Neutrophil (primary cell): ENCODE results near the gene BACH2.

Source experiments
- H3K27ac ChIP-seq: fragments of 200-600 bp; sonication (generic); 2 replicates; pipeline ENCODE4 v1.5.1; 2016; ENCODE audit warnings: mild to moderate bottlenecking, moderate library complexity
- H3K27me3 ChIP-seq: fragments of 200-600 bp; sonication (generic); 2 replicates; pipeline ENCODE4 v1.6.0; 2016; ENCODE audit warnings: mild to moderate bottlenecking
- H3K36me3 ChIP-seq: fragments of 200-600 bp; sonication (generic); 2 replicates; pipeline ENCODE4 v1.5.1; 2017
- H3K4me1 ChIP-seq, 2 experiments: fragments of 200-600 bp in 1 of 2; sonication (generic) in 1 of 2; 1 replicate in 1 of 2; 2 replicates in 1 of 2; pipeline versions ENCODE4 v1.5.1 to v1.6.1; 2013 to 2016; ENCODE audit warnings: low read depth in 1 of 2, low read length in 1 of 2, mild to moderate bottlenecking in 1 of 2, moderate library complexity in 1 of 2; ENCODE audit not compliant: control insufficient read depth in 1 of 2, insufficient read depth in 1 of 2
- H3K4me3 ChIP-seq, 2 experiments: fragments of 200-600 bp in 1 of 2; sonication (generic) in 1 of 2; 1 replicate in 1 of 2; 2 replicates in 1 of 2; pipeline ENCODE4 v1.5.1; 2013 to 2016; ENCODE audit warnings: low read depth in 1 of 2, low read length in 1 of 2, mild to moderate bottlenecking in 1 of 2, moderate library complexity in 1 of 2
- H3K9me3 ChIP-seq: fragments of 200-600 bp; sonication (generic); 2 replicates; pipeline ENCODE4 v1.5.1; 2016
- TF ChIP-seq, protein P1 (sequence below): fragments of 200-600 bp; sonication (generic); IDR thresholded peaks from 2 replicates; pipeline ENCODE4 v1.5.1; 2016; ENCODE audit warnings: antibody characterized with exemption

Gene BACH2

DNA sequence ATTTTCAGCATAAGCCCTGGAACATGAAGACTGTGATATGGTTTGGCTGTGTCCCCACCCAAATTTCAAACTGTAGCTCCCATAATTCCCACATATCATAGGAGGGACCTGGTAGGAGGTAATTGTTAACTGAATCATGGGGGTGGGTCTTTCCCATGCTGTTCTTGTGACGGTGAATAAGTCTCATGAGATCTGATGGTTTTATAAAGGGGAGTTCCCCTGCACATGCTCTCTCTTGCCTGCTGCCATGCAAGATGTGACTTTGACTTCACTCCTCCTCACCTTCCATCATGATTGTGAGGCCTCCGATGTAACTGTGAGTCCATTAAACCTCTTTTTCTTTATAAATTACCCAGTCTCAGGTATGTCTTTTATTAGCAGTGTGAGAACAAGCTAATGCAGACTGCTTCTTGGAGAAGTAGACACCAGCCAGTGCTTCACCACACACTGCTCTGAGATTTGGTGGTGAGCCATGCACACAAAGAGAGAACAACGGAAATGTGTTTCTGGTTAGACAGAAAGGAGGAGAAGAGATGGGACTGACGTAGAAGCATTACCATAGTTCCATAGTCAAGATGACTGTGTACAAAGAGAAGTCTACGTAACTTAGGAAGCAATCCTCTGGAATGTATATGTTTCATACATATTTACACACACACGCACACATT, 97.8 kb downstream of the BACH2 start:
- no peaks in the 10 kb centered on the region for H3K4me1 ChIP-seq
- no peak overlapping the region for H3K4me3 ChIP-seq
- H3K27me3 ChIP-seq: no peaks in the 10 kb centered on the region
- TF ChIP-seq, protein P1, sequence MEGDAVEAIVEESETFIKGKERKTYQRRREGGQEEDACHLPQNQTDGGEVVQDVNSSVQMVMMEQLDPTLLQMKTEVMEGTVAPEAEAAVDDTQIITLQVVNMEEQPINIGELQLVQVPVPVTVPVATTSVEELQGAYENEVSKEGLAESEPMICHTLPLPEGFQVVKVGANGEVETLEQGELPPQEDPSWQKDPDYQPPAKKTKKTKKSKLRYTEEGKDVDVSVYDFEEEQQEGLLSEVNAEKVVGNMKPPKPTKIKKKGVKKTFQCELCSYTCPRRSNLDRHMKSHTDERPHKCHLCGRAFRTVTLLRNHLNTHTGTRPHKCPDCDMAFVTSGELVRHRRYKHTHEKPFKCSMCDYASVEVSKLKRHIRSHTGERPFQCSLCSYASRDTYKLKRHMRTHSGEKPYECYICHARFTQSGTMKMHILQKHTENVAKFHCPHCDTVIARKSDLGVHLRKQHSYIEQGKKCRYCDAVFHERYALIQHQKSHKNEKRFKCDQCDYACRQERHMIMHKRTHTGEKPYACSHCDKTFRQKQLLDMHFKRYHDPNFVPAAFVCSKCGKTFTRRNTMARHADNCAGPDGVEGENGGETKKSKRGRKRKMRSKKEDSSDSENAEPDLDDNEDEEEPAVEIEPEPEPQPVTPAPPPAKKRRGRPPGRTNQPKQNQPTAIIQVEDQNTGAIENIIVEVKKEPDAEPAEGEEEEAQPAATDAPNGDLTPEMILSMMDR: no peak
- no peak overlapping the region for H3K27ac ChIP-seq
- H3K36me3 ChIP-seq: no peaks in the 10 kb centered on the region
- no peaks in the 10 kb centered on the region for H3K9me3 ChIP-seq

DNA sequence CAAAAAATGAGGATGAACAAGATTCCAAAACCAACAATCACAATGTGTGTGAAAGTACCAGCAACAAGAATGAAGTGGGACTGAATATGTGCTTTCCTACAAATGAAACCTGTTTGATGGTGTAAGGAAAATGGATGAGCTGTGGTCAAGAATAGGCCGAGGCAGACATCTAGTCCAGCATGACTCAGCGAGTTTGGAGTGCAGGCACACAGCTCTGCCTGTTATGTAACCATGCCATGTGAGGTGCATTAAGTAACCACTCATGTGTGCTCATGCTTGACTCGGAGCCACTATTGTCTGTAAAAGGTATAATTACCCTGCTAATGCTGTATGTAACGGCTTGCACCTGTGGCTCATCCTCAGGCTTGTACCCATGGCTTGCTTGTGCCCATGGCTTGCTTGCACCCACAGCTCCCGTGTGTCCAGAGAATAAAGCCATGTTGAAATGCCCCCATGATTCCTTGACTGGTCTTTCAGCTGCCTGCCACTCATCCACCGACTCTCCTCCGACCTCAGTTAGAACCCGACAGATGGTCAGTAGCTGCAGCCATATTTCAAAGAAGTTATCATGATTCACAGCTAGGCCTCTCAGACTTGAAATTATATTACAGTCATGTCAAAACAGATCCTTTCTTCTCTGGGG, 98.7 kb downstream of the BACH2 start:
- Histone ChIP-seq H3K9me3 (no peaks in the 10 kb centered on the region), H3K4me1 (no peaks in the 10 kb centered on the region), H3K27ac (no peak overlapping the region), H3K27me3 (no peaks in the 10 kb centered on the region), H3K4me3 (no peak overlapping the region), H3K36me3 (no peaks in the 10 kb centered on the region)
- TF ChIP-seq, protein P1: no peak

DNA sequence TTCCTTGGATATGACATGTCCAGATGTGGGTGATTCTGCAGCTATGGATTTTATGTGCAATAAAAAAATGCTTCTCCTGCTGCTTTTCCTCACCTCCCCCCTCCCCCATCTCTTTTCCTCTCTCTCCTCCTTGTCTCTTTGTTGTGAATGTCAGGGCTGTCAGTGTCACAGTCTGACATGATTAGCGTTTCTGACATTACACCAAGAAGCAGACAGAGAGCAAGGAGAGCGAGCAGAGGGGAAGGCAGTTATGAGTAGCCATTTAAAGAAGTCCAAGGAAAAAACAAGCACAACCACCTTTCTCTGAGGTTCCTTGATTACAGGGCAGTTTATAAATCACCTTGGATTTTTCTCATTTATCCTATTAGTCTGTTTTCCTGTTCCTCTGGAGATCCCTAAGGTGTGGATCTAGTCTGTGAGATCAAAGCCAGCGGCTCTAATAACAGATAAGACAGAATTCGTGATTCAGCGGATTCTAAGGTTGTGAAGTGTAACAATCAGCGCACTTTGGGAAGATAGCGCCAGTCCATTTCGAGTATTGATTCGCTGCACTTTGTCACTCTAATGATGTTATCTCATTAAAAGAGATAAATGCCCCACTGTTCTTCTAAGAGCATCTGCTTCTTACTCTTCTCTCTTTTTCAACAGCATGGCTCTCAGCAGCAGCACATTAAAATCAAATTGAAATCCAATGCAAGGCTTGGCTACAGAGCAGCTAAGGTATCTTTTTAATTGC, 101.4 kb downstream of the BACH2 start:
- Histone ChIP-seq H3K4me1 (no peaks in the 10 kb centered on the region), H3K27ac (no peak overlapping the region)
- TF ChIP-seq, protein P1: no peak

DNA sequence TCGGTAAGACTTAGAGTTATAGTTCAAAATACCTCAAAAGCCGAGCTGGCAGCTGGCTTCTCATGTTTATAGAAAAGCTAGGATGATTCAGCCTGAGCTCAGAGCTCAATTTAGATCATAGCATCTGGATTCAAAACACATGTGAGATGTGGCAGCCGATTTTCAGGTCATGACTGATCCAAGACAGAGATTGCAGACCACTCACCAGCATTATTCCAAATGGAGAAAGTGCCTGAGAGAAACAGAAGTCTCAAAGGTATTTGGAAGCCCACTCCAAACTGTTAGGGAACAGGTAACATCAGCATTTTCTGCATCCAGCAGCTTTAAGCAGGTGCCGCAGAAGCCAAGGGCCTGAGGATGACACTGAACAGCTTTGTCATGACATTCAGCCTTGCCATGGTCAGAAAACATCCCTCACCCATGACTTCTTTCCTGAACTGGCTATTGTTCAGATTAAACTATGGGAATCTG, 102.2 kb downstream of the BACH2 start:
- Histone ChIP-seq H3K9me3 (no peaks in the 10 kb centered on the region), H3K27me3 (no peaks in the 10 kb centered on the region), H3K36me3 (no peaks in the 10 kb centered on the region), H3K4me1 (no peaks in the 10 kb centered on the region), H3K4me3 (no peak overlapping the region), H3K27ac (no peak overlapping the region)
- TF ChIP-seq, protein P1: no peak

More for the DNA sequence above, 101.4 kb downstream of the BACH2 start:
- H3K27me3 ChIP-seq: no peaks in the 10 kb centered on the region
- H3K4me3 ChIP-seq: no peak overlapping the region
- H3K9me3 ChIP-seq: no peaks in the 10 kb centered on the region
- no peaks in the 10 kb centered on the region for H3K36me3 ChIP-seq

DNA sequence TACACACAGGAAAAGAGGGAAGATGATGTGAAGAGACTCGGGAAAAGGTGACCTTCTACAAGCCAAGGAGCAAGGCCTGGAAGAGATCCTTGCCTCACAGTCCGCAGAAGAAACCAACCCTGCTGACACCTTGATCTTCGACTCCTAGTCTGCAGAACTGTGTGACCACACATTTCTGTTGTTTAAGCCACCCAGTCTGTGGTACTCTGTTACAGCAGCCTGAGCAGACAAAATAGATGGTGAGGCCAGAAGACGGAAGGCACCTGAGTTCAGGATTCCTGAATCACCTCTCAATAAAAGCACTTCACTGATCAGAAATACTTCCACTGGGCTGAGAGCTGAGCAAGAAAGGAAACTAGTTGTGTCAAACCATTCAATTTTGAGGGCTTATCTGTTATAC, 103.3 kb downstream of the BACH2 start:
- Histone ChIP-seq H3K36me3 (no peaks in the 10 kb centered on the region), H3K27me3 (no peaks in the 10 kb centered on the region), H3K27ac (no peak overlapping the region), H3K4me3 (no peak overlapping the region), H3K9me3 (no peaks in the 10 kb centered on the region), H3K4me1 (no peaks in the 10 kb centered on the region)
- TF ChIP-seq, protein P1: no peak
